RPMI7951 (cell line): ENCODE measurements around the gene ATXN1. TPM values are rescaled to one million over a fixed set of nuclear protein-coding genes. Genes with fewer than 3 reads are reported as not detected.
"Not testable (repeated sequence)": the region's sequence is repeated elsewhere in the genome, so short reads cannot be mapped to it uniquely, and the experiment has no call there.

ENCODE experiments used
- DNase-seq: peaks from one replicate; pipeline ENCODE4 v3.0.0-alpha.2; 2012; ENCODE audit warnings: low read depth
- total RNA-seq: library from RNA; depleted of rRNA; stranded (reverse); fragments of >200 nt; shearing (Covaris generic); gene quantifications from 2 replicates; pipeline ENCODE4 v1.2.3, GENCODE V29; 2014

The ATXN1 gene
- total RNA-seq, 1 experiment from 2014 or later, result 31.2 TPM

DNA sequence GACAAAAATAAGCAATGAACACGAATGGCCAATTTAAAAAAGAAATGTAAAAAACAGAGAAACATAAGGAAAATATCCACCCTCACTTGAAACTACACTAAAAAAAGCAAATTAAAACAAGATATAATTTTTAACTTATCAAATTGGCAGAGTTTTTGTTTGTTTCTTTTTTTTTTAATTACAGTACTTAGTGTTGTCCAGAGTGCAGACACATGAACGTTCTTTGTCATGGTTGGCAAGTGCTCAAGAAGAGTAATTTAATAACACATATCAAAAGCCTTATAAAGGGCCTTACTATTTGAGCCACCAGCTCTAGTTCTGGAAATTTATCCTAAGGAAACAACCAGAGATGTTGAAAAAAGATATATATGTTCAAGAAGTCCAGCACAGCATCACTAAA lies 142.3 kb downstream of the ATXN1 start:
- no peak for DNase-seq

DNA sequence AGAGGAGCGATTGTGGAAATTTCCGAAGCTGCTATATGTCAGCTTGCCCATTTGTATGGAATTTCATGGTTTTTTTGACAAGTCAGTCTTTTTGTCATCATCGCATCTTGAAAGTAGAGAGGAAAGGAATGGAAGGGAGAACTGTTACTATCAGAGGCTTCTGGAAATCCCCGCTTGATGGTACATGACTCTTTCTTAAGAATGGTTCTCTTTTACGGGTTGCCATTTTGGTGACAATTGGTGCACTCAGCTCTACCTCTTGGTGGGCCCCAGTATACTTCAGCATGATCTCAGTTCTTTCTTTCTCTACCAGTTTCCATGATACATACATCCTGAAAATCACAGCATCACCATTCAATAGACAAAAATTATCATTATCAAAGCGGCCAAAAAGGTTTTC lies 146.0 kb downstream of the ATXN1 start:
- DNase-seq, result not testable (repeated sequence)

DNA sequence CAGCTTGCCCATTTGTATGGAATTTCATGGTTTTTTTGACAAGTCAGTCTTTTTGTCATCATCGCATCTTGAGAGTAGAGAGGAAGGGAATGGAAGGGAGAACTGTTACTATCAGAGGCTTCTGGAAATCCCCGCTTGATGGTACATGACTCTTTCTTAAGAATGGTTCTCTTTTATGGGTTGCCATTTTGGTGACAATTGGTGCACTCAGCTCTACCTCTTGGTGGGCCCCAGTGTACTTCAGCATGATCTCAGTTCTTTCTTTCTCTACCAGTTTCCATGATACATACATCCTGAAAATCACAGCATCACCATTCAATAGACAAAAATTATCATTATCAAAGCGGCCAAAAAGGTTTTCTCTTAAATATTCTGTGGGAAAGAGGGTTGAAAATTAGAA lies 147.1 kb downstream of the ATXN1 start:
- not testable (repeated sequence) for DNase-seq

DNA sequence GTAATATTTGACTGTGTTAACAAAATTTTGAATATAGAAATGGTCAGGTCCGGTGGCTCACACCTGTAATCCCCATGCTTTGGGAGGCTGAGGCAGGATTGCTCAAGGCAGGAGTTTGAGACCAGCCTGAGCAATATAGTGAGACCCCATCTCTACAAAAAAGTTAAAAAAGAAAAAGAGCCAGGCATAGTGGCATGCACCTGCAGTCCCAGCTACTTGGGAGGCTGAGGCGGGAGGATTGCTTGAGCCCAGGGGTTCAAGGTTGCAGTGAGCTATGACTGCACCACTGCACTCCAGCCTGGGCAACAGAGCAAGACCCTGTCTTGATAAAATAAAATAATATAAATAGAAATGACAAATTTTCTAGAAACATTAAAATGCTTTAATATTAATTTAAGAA lies 147.8 kb downstream of the ATXN1 start:
- not testable (repeated sequence) for DNase-seq

DNA sequence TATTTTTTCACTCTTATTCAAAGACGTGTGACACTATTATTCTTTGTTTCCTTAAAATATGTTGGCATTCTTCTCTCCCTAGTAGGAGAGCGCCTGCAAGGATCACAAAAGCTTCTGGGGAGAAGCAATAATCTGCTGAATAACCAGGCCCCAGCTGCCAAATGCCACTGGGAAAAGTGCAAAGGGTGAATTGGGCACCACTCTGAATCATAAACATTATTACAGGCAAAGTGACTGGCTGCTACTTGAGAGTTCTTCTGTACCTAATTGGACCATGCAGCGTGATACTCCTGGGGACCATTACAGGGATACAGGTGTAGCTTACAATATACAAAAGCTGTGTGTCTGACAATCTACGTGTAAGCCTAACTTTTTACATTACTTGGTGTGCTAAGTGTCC lies 152.8 kb downstream of the ATXN1 start:
- DNase-seq, result no peak

DNA sequence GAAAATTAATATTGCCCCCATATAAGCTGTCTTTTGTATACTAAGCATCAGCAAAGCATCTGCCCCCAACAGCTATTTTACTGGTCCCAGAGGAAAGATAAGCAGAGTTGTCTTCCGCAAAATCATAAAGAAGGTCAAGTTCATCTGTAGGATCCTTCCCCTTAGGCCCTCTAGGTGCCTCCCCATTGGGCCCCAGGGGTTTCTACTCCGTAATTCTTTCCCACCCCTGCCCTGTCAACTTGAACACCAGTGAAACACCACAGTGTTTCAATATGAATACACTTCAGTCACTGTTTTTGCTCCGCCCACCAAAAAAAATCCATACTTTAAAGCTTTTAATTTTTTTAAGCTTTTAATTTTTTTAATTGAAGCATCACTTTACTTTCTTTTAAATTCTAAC lies 159.2 kb downstream of the ATXN1 start:
- no peak for DNase-seq

DNA sequence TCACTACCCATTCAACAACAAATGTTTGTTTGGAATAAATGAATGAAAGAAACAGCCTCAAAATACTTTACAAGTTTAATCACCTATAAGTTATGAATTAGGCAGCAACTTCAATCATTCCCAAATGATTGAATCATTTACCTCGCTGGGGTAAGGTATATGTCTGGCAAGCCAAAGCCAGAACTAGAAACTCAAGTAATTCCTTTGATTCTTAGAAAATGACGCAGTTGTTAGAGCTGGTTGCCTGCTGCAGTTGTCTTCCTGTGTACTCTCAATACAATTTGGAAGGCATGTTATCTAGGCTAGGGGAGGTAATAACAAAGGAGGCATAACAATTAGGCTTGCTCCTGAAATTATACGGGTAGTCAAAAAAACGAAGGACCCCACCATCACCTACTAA lies 160.6 kb downstream of the ATXN1 start:
- DNase-seq, result no peak

DNA sequence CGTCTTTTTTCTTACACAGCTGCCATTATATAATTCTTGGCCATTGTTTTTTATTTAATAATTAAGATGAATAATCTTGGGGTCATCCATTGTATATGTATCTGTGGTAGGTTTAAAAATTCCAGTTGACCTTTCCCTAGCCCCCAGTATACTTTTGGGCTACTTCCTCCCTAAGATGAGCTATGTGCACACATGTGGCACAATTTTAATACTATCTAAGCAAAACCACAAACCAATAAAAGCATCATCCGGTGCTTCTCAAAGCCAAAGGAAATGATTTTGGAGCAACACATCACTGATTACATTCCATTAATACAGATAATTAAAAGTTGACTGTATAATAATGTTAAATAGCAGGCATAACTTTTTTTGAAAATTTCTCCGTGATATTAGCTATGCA lies 161.2 kb downstream of the ATXN1 start:
- peak; percentile 33 for DNase-seq

DNA sequence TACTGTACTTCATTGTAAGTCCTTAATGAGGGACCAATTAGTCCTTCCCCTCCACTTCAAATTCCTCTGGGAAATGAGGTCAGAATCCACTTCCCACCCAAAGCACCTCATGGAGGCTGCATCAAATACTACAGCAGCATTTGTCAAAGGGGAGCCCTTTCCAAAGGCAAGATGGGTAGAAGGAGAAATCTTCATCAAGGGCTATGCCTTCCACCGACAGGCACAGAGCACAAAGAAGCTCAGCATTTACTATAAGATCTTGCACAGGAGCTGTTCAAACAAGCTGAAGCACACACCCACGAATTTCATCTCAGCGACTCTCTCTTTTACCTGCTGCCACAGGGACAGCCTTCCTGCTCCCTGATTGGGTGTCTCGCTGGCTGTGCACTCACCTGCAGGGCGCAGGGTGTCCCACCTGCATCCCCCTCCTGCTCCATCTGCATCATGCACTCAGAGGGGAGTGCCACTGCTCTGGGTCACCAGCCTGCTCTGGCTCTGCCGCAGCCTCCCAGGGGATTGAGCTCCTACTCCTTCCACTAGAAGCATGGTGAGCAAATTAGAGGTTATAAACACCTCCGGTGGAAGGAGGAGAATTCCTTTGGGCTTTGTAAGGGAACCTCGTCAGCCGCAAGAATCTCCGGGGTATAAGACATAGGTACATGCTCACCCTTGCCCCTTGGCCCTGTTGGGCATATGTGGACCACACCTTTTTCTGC lies 164.5 kb downstream of the ATXN1 start:
- DNase-seq, result no peak

DNA sequence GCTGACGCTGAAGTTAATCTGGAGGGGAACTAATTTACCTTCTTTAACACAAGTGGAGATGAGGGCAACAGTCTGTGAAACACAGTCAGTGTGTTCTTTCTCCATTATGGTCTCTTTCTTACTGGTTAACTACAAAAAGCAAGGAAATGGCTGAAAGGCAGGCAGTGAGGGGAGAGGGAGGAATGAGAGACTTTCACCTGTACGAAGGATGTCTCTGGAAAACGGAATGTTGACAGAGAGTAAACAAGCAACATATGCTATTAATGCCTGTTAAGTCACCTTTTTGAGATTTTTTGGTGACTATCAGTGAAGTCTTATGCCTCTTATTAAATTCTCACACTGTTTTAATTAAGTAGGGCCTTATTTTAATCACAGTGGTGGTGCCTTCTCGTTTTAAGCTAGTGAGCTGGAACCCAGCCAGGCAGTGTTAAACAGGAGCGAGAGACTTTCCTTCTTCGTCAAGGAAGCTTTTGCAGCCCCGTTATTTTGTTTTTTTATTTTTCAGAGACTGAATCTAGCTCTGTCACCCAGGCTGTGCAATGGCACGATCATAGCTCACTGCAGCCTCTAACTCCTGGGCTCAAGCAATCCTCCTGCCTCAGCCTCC lies 165.6 kb downstream of the ATXN1 start:
- no peak for DNase-seq

DNA sequence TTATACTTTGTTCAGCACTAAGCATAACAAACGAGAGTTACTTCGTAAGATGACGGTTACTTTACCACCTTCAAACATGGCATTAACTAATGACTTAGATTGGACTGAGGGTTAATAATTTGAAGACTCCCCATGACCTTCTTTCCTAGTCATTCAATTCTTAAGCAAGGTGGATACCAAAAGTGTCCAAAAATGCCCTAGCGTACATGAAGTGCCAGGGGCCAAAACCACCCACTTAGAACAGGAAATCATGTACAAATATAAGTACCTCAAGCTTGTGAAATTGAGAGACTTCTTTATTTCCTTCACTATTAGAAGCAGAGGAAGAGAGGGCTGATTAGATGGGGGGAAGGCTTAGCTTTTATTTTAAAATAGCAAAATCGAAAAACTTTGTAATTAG lies 166.4 kb downstream of the ATXN1 start:
- DNase-seq, result no peak

DNA sequence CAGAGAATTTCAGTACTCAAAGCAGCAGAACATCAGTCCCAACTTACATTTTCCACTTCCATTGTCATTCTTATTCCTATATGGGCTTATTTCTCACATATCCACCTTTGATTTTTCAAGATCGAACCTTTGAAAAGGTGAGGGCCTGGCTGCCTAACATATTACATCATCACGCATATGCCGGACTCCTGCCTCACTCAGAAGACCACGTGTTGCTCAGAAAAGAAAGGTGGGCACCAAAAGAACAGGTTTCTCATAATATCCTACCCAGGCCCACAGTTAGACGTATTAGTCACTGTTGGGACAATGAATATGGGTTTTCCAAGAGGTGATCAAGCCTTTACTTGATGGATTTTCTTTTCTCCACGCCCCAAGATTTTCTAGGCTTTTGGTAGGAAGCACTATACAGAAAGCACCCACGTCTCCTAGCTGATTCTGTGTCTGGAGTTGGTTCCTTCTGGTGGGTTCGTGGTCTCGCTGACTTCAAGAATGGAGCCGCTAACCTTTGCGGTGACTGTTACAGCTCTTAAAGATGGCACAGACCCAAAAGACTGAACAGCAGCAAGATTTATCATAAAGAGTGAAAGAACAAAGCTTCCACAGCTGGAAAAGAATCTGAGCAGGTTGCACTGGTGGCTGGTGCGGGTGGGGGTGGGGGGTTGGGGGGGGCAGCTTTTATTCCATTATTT lies 168.9 kb downstream of the ATXN1 start:
- DNase-seq, result no peak

DNA sequence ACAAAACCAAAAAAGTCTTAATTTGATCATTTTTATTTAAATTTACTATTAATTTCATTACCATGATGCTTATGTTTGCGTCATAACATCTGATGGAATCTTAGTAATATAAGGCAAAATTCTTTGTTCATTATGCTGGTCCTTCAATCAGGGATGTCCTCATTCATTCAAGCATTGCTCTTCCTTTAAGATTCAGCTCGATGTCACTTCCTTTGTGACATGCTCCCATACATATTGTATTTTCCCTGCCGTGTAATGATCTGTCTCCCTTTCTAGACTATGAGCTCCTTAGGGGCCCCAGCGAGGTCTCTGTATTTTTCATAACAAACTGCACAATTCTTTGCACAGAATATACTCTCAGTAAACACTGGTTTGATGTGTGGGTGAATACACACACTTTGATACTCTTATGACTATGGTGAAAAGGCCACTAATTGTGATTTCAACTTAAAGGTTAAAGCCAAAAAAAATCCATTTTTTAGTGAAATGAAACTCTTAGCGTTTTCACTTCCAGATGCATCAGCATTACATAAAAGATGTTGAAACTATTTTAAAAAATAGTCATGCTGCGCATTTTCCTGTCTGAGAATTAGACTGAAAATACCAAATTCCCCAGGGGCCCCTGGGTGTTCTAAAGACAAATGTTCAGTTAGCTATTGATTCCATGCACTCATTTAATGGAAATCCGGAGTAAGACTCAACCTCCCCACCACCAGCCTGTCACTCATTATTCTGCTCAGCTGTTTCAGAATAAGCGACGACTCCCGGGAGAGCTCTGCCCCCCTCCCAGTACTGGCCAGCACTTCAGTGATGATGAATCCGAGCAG lies 169.7 kb downstream of the ATXN1 start:
- DNase-seq, result no peak

DNA sequence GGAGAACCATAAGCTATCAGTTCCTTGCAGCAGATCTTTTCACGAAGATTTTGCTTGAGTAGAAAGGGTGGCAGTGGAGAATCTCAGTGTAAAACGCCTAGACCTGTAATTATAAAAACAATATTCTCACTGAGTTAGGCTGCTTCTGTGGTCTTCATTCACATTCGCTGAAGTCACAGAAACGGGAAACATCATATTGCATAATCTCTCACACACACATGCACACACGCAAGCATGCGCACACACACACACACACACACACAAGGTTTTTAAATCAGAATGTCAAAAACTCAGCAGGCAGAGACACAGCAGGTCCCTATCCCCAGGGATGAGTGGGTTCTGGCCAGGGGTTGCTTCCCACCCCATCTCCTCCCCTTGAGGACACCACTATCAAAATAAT lies 175.5 kb downstream of the ATXN1 start:
- DNase-seq, result no peak

DNA sequence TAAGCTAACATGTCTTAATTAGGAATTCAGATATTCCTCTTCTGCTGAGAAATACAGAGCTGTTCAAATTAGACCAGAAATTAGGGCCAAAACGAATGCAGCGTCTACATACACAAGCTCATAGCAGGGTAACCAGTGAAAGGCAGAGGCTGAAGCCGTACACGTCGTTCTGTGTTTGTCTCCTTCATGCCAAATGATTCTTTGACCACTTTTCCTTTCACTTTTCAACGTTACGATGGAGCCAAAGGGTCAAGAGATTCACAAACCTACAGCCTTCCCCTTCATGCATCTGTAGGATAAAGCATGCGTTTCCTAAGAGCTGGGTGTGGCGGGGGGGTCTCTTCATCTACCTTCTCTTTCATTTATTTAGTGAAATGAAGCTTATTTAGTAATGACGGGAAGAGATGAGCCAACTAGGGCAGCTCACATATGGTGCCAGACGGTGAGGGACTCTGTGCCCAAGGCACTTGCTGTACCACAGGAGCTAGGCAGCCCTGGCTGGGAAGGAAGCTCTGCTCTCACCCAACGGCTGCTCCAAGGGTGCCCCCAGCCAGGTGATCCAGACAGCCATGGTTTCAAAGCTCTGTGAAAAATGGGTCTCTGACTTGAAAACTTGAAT lies 178.0 kb downstream of the ATXN1 start:
- no peak for DNase-seq

DNA sequence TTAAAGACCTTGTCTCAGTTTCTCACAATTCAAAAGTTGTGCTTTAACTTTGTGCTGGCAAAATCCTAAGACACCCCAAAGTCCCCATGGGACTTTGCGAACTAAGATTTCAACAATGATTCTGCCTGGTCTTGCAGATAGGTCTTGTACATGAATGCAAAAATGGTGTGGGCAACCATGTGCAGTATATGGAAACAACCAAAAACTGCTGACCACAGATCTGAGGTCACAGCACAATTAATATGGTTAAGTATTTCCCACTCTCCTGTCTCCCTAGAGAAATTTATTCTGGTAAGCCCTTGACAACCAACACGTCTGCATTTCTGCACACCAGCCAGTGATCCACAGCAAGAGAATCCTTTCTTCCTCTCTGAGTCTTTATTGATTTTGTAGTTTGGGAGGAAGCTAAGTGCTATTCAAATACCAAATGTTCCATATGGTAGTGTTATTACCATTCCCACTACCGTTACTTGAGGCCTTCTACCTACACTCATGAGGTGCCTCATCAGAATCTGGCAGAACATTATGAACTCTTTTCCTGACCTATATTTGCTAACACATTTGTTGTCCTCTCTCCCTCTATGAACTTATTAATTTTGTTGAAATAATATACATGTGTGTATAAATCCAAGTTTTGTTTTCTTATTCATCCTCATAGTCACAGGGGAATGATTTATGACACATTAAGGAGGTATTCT lies 178.7 kb downstream of the ATXN1 start:
- no peak for DNase-seq

DNA sequence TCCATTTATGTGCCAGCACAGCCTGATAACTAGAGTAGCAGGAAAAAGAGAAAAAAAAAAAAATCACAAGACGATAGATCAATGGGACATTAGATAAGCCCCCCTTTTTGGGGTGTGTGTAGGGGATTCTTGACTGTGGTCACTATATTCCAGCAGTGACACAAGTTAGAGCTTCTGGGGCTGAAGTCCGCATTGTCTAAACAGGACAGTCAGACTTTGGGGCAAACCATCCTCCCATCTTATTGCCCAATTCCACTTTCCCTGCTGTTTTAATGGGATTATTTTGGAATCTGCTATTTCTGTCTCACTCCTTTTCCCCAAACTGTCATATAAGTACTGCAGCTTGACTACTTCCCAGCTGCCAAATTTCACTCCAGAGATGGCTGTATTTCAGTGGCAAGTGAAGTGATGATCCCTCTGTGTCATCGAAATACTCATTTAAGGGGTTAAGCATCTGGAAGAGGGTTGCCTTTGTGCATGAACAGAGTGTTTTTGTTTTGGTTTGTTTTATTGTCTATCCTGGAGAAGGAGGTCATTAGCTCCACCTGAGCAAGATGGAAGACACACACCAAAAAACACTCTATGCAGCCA lies 182.5 kb downstream of the ATXN1 start:
- DNase-seq, result no peak

DNA sequence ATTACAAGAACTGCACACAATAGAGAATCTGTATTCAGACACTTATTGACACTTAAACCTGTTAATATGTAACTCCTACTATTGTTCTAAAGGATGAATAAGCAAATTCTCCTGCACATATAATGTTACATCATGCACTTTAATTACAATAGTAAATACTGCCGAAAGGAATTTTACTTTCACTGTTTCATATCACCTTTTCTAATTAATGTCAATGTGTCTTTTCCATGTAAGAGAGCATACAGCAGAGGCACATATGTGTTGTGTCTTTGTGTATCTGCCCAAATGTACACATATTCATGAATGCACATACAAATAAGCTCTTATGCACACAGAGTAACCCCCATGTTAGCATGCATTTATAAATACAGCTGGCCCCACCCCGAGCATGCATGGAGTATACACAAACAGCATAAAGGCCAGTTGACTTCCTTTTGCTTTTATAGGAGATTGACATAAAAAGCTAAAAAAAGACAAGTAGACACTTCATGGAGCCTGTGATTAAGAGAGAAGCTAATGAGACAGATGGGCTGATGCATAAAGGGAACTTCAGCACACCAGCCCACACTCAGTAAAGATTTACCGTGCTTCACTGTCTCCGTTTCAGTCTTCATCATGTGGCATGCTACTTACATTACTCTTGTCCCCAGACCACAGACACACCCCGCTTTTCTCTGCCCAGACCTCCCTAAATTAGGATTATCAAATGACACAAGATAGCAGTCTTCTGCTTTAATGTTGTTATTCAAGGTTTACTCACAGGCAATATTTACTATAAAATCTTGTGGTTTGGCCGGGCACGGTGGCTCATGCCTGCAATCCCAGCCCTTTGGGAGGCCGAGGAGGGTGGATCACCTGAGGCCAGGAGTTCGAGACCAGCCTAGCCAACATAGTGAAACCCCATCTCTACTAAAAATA lies 184.6 kb downstream of the ATXN1 start:
- DNase-seq, result peak; percentile 22

DNA sequence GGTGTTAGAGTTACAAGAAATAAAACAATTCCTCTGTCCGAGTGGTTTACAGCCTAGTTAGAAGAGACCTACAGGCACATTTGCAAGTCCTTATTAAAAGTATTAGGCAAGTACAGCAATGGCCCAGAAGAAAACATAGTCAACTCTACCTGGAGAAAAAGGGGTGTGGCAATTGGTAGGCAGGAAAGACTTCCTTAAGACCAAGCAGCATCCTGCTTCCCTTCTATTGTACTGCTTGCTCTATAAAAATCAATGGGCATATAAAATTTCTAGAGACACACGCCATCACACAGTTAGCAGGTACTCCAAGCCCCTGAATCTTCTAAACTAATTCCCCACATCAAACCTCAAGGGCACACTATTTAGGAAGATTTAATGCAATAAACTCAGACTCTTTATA lies 185.6 kb downstream of the ATXN1 start:
- DNase-seq, result no peak

DNA sequence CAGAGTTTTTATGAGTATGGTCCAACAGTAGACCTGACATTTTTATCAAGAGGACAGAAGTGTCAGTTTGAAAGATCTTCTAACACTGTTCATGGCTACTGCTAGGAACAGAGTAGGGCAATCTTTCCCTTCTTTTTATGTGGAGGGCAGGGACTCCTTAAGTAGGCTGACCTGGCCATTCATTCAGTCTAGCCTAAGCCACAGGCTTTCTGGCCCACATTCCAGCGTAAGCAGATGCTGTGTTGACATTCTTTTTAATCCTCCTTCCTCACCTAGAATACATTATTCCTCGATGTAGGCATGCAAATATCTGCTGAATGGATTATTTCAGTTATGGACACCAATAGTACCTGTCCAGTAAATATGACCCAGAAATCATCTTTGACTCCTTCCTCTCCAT lies 188.3 kb downstream of the ATXN1 start:
- no peak for DNase-seq
